IMR-90 (cell line): ENCODE measurements around the gene NDUFS7. TPM values are rescaled to one million over a fixed set of nuclear protein-coding genes. Genes with fewer than 3 reads are reported as not detected.

ENCODE experiments used
- ATAC-seq: fragments of 200-7000 bp; cut with Tn5 transposase; 2 replicates; pipeline ENCODE4 v1.9.1; 2020; ENCODE audit warnings: low read depth, mild to moderate bottlenecking, moderate library complexity
- BruUV-seq: library from RNA; stranded (reverse); fragments of 400-500 nt; replicated peaks from 2 replicates; lab custom pipeline; 2021; lab: Mats Ljungman, UMichigan
- CTCF ChIA-PET: fragments of 300-600 bp; formaldehyde crosslinking; extraction: SDS; loops from one replicate; lab custom pipeline; 2021; ENCODE audit warnings: antibody characterized with exemption; lab: Yijun Ruan, JAX
- POLR2A ChIA-PET: fragments of 300-600 bp; sonication (Branson Sonifier 250); formaldehyde crosslinking; loops from one replicate; lab custom pipeline; 2022; ENCODE audit warnings: antibody characterized with exemption; ENCODE audit not compliant: unreplicated experiment; lab: Charles Lee
- DNase-seq: peaks from one replicate; pipeline ENCODE4 v3.0.0; 2013
- H2AFZ ChIP-seq: replicated peaks from 2 replicates; pipeline ENCODE3; 2013; ENCODE audit warnings: low read length, mild to moderate bottlenecking; ENCODE audit not compliant: poor library complexity
- H2AK5ac ChIP-seq: 2 replicates; pipeline ENCODE4 v1.6.1; 2013; ENCODE audit warnings: low read depth, low read length, inconsistent platforms
- H2AK9ac ChIP-seq: replicated peaks from 2 replicates; pipeline ENCODE3; 2013; ENCODE audit warnings: mild to moderate bottlenecking, low read depth, low read length, moderate library complexity; ENCODE audit not compliant: poor library complexity
- H2BK120ac ChIP-seq: 2 replicates; pipeline ENCODE4 v1.6.1; 2013; ENCODE audit warnings: low read depth, low read length, inconsistent platforms
- H2BK15ac ChIP-seq: 3 replicates; pipeline ENCODE4 v1.6.1; 2013; ENCODE audit warnings: low read depth, low read length, inconsistent platforms
- H2BK20ac ChIP-seq: 2 replicates; pipeline ENCODE4 v1.6.1; 2013; ENCODE audit warnings: low read depth, mild to moderate bottlenecking, inconsistent platforms, low read length, moderate library complexity
- H2BK5ac ChIP-seq: 2 replicates; pipeline ENCODE4 v1.6.1; 2013; ENCODE audit warnings: mild to moderate bottlenecking, low read depth, low read length, inconsistent platforms; ENCODE audit not compliant: poor library complexity, severe bottlenecking
- H3K14ac ChIP-seq: replicated peaks from 2 replicates; pipeline ENCODE4 v1.6.1; 2013; ENCODE audit warnings: low read depth, low read length, inconsistent platforms
- H3K18ac ChIP-seq: 2 replicates; pipeline ENCODE4 v1.6.1; 2013; ENCODE audit warnings: low read depth, low read length, control low read depth
- H3K23ac ChIP-seq: 2 replicates; pipeline ENCODE4 v1.6.1; 2013; ENCODE audit warnings: low read depth, low read length, inconsistent platforms
- H3K27ac ChIP-seq: 2 replicates; pipeline ENCODE4 v1.5.1; 2013; ENCODE audit warnings: mild to moderate bottlenecking, control low read depth, low read length; ENCODE audit not compliant: insufficient read depth
- H3K27me3 ChIP-seq: 2 replicates; pipeline ENCODE4 v1.6.1; 2013; ENCODE audit warnings: low read length; ENCODE audit not compliant: control insufficient read depth, insufficient read depth
- H3K36me3 ChIP-seq: 2 replicates; pipeline ENCODE4 v1.6.1; 2013; ENCODE audit warnings: low read length, mixed read lengths; ENCODE audit not compliant: control insufficient read depth, insufficient read depth
- H3K4ac ChIP-seq: 2 replicates; pipeline ENCODE4 v1.6.1; 2013; ENCODE audit warnings: low read depth, low read length, inconsistent platforms
- H3K4me1 ChIP-seq: 2 replicates; pipeline ENCODE4 v1.6.1; 2013; ENCODE audit warnings: low read length, mixed read lengths; ENCODE audit not compliant: control insufficient read depth, insufficient read depth
- H3K4me2 ChIP-seq: 2 replicates; pipeline ENCODE4 v1.6.1; 2013; ENCODE audit warnings: low read depth, mild to moderate bottlenecking, control low read depth, low read length, moderate library complexity
- H3K4me3 ChIP-seq: 2 replicates; pipeline ENCODE4 v1.5.1; 2013; ENCODE audit warnings: low read depth, mild to moderate bottlenecking, control low read depth, low read length, moderate library complexity; ENCODE audit not compliant: insufficient read depth
- H3K56ac ChIP-seq: 2 replicates; pipeline ENCODE4 v1.6.1; 2013; ENCODE audit warnings: low read length, inconsistent platforms; ENCODE audit not compliant: insufficient read depth; ENCODE audit errors: extremely low read depth
- H3K79me1 ChIP-seq, 2 experiments: 2 replicates each; pipeline ENCODE4 v1.6.1; 2013; ENCODE audit warnings: low read length in 2 of 2, inconsistent platforms in 1 of 2, low read depth in 1 of 2
- H3K9ac ChIP-seq: 2 replicates; pipeline ENCODE4 v1.6.1; 2013; ENCODE audit warnings: low read depth, low read length, control low read depth
- H3K9me1 ChIP-seq: 2 replicates; pipeline ENCODE4 v1.6.1; 2013; ENCODE audit warnings: low read length, inconsistent platforms; ENCODE audit not compliant: insufficient read depth
- H3K9me3 ChIP-seq: 2 replicates; pipeline ENCODE4 v1.6.1; 2013; ENCODE audit warnings: low read length; ENCODE audit not compliant: control insufficient read depth, insufficient read depth
- H4K20me1 ChIP-seq: 2 replicates; pipeline ENCODE4 v1.6.1; 2013; ENCODE audit warnings: low read length, inconsistent platforms; ENCODE audit not compliant: insufficient read depth
- H4K5ac ChIP-seq: 2 replicates; pipeline ENCODE4 v1.6.1; 2013; ENCODE audit warnings: mild to moderate bottlenecking, low read depth, low read length, control low read depth
- H4K8ac ChIP-seq, 2 experiments: 2 replicates each; pipeline ENCODE4 v1.6.1; 2013; ENCODE audit warnings: low read depth in 2 of 2, low read length in 2 of 2, control low read depth in 1 of 2, inconsistent platforms in 1 of 2
- H4K91ac ChIP-seq: 2 replicates; pipeline ENCODE4 v1.6.1; 2013; ENCODE audit warnings: low read depth, low read length, inconsistent platforms; ENCODE audit not compliant: insufficient read depth
- MAFK ChIP-seq: IDR thresholded peaks from 2 replicates; pipeline ENCODE4 v1.6.1; 2012; ENCODE audit warnings: low read depth, low read length, improper control_type of control experiment
- MAZ ChIP-seq: IDR thresholded peaks from 2 replicates; pipeline ENCODE4 v1.6.1; 2012; ENCODE audit warnings: low read depth, mild to moderate bottlenecking, low read length, improper control_type of control experiment, moderate library complexity, borderline replicate concordance
- RAD21 ChIP-seq: IDR thresholded peaks from 2 replicates; pipeline ENCODE4 v1.6.1; 2012; ENCODE audit warnings: low read length, improper control_type of control experiment
- WGBS, 2 experiments: methylation state at CpG; one replicate each; pipeline versions ENCODE4 v1.1.5 to v1.1.7; 2013; ENCODE audit warnings: missing lambda C conversion rate in 2 of 2; ENCODE audit not compliant: insufficient read length in 1 of 2; ENCODE audit errors: extremely low coverage in 2 of 2; 5-methylcytosine and 5-hydroxymethylcytosine counted together
- dilution Hi-C: fragments of 300-500 bp; cut with HindIII; formaldehyde crosslinking; loops from one replicate; pipeline ENCODE4 v1.14.3; 2018; ENCODE audit warnings: low sequenced_read_pairs; ENCODE audit not compliant: unreplicated experiment
- in situ Hi-C: fragments of 300-500 bp; cut with MboI; formaldehyde crosslinking; loops from 3 replicates; pipeline ENCODE4 v1.14.3; 2019; ENCODE audit warnings: low sequenced_read_pairs, inconsistent platforms, mixed read lengths
- intact Hi-C: fragments of 100-400 bp; cut with micrococcal nuclease; formaldehyde crosslinking; loops from 2 replicates; pipeline ENCODE4 v1.10.0; 2022
- polyA plus RNA-seq, 3 experiments: library from polyadenylated mRNA; depleted of rRNA; stranded (reverse); fragments of >200 nt; gene quantifications; 2 replicates each; pipeline ENCODE4 v1.2.3, GENCODE V29; 2012; ENCODE audit warnings: low replicate concordance in 1 of 3
- total RNA-seq: library from RNA; depleted of rRNA; stranded (reverse); fragments of >200 nt; gene quantifications from 2 replicates; pipeline ENCODE4 v1.2.3, GENCODE V29; 2012

Gene NDUFS7
- total and polyA plus RNA-seq, 2 of the 4 experiments (the other 2 are of a cell fraction), result 60.8 to 136 TPM

DNA sequence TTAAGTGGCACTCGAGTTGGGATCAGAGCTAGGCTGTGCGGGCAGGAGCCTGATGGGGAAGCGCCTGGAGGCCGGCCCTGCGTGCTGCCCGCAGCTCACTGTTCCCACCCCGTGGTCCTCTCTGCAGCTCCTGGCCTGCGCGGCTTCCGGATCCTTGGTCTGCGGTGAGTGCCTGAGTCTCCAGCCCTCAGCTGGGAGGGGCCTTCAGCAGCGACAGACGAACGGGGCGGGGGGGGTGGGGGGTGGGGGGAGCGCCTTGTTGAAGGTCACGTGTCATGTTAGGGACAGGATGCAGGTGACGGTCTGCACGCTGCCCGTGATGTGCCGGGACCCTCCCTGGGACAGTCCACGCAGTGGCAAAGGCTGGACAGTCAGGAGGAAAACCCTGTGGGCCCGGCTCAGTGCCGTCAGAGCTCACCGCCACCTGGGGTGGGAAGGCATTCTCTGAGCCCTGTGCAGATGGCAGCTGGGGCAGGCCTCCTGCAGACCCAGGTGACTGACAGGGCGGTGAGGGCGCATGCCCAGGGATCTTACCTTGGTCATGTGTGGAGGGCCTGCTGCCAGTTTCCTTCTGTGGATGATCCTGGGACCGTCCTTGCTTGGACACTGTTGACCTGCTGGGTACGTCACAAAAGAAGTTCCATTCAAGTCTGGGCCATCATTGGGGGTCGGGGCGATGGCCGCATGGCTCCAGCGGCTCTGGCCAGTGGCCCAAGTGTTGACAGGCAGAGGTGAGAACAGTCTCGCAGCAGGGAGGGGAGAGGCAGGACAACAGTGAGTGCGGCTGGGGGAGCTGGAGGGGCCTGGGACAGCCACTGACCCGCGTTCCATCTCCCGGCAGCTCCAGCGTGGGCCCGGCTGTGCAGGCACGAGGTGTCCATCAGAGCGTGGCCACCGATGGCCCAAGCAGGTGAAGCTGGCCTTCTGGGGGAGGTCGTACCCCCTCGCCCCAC lies 4.3 kb downstream of the NDUFS7 start (continued):
- TF ChIP-seq MAFK (no peak), RAD21 (no peak)

GRCh38 chr19:1388637-1389026 lies 4.9 kb downstream of the NDUFS7 start:
- H2AK5ac ChIP-seq, result no peak overlapping the region
- DNase-seq, result no peak
- no peak for ATAC-seq
- no peak overlapping the region for H3K4me2 ChIP-seq
- no peak overlapping the region for H4K5ac ChIP-seq
- H3K79me1 ChIP-seq, result peaks cover 9 to 44% of the 10 kb centered on the region in 2 experiments; a peak in 3 of 4 replicates
- no peak overlapping the region for H3K23ac ChIP-seq
- H2BK20ac ChIP-seq, result no peak overlapping the region
- no peak overlapping the region for H3K4ac ChIP-seq
- no peak overlapping the region for H3K27ac ChIP-seq
- no peak overlapping the region for H3K14ac ChIP-seq
- no peak overlapping the region for H2BK15ac ChIP-seq
- H3K4me3 ChIP-seq, result no peak overlapping the region
- dilution Hi-C loops, result no loop called here
- in situ Hi-C loops, result no loop called here
- H2AFZ ChIP-seq, result no peak overlapping the region
- H3K27me3 ChIP-seq, result no peaks in the 10 kb centered on the region
- 96% methylated on average over 16 of the region's 17 CpGs; no CpG with 5 or more reads in 1 of the 2 experiments for WGBS, 2 experiments
- no peak overlapping the region for H2AK9ac ChIP-seq
- TF ChIP-seq MAZ, result no peak
- no peak overlapping the region for H4K8ac ChIP-seq
- H4K20me1 ChIP-seq, result peaks cover under 1% of the 10 kb centered on the region
- ChIA-PET POLR2A (no interaction called here), CTCF (no interaction called here)
- H3K4me1 ChIP-seq, result no peaks in the 10 kb centered on the region
- no peak overlapping the region for H2BK120ac ChIP-seq
- H3K56ac ChIP-seq, result no peak overlapping the region
- peaks cover 25% of the 10 kb centered on the region for H3K36me3 ChIP-seq
- no peaks in the 10 kb centered on the region for H3K9me3 ChIP-seq
- no TSS peak for BruUV-seq
- peaks cover 4% of the 10 kb centered on the region; the same call in 1 of the 2 replicates for H3K9me1 ChIP-seq
- intact Hi-C loops, result no loop called here
- H3K18ac ChIP-seq, result no peak overlapping the region
- no peak overlapping the region for H3K9ac ChIP-seq
- no peak overlapping the region for H2BK5ac ChIP-seq
- no peak overlapping the region for H4K91ac ChIP-seq
